ENCODE results near the gene PCDHGB3.
"Not testable (repeated sequence)": the region's sequence is repeated elsewhere in the genome, so short reads cannot be mapped to it uniquely, and the experiment has no call there.

PCDHGB3 gene

GRCh38 chr5:141392429-141393198 lies 22.6 kb downstream of the PCDHGB3 start, which contains the start of gene PCDHGA8:
Gene PCDHGA8 (plus strand): TSS chr5:141392633. CDS start chr5:141392814, 181 bp downstream.
- no peak for DNase-seq (ENCODE audit: low spot score)

DNA sequence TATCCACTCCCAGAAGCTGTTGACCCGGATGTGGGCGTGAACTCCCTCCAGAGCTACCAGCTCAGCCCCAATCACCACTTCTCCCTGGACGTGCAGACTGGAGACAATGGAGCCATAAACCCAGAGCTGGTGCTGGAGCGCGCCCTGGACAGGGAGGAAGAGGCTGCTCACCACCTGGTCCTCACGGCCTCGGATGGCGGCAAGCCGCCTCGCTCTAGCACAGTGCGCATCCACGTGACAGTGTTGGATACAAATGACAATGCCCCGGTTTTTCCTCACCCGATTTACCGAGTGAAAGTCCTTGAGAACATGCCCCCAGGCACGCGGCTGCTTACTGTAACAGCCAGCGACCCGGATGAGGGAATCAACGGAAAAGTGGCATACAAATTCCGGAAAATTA lies 23.2 kb downstream of the PCDHGB3 start:
- no peak for DNase-seq (ENCODE audit: low spot score)

DNA sequence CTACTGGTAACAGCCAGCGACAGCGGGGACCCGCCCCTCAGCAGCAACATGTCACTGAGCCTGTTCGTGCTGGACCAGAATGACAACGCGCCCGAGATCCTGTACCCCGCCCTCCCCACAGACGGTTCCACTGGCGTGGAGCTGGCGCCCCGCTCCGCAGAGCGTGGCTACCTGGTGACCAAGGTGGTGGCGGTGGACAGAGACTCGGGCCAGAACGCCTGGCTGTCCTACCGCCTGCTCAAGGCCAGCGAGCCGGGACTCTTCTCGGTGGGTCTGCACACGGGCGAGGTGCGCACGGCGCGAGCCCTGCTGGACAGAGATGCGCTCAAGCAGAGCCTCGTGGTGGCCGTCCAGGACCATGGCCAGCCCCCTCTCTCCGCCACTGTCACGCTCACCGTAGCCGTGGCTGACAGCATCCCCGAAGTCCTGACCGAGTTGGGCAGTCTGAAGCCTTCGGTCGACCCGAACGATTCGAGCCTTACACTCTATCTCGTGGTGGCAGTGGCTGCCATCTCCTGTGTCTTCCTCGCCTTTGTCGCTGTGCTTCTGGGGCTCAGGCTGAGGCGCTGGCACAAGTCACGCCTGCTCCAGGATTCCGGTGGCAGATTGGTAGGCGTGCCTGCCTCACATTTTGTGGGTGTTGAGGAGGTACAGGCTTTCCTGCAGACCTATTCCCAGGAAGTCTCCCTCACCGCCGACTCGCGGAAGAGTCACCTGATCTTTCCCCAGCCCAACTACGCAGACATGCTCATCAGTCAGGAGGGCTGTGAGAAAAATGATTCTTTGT lies 24.6 kb downstream of the PCDHGB3 start:
- not testable (repeated sequence) for DNase-seq (ENCODE audit: low spot score)

GRCh38 chr5:141397756-141398551 lies 27.9 kb downstream of the PCDHGB3 start, which contains the start of gene PCDHGB5:
Gene PCDHGB5 (plus strand): TSS chr5:141397947. CDS start chr5:141398128, 181 bp downstream.
- DNase-seq (ENCODE audit: low spot score), result not testable (repeated sequence)

GRCh38 chr5:141398608-141399007 lies 28.6 kb downstream of the PCDHGB3 start:
- DNase-seq (ENCODE audit: low spot score), result no peak

- DNase-seq (ENCODE audit: low spot score), result no peak
Observed at GRCh38 chr5:141399555-141400258, 29.7 kb downstream of the PCDHGB3 start.

DNA sequence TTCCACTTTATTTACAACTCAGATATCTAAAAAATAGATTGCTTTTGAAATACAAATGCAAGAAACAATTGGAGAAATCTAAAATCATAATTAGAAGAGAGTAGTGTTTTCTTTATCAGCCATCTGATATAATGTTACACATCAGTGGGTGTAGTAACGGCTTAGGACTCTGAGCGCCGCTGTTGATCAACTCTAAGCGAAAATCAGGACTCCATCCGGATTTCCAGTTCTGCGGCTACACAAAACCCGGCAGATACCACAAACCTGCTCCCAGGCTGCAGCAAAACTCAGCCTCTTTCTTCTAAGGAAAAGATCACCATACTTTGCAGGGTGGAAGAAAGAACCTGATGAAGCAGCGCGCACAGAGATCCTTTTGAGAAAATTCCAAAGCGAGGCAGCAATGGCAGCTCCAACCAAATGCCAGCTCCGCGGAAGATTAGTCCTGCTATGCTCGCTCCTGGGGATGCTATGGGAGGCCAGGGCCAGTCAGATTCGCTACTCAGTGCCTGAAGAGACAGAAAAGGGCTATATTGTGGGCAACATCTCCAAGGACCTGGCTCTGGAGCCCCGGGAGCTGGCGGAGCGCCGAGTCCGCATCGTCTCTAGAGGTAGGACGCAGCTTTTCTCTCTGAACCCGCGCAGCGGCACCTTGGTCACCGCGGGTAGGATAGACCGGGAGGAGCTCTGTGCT lies 32.7 kb downstream of the PCDHGB3 start, which contains the start of gene PCDHGA9:
Gene PCDHGA9, plus strand, starts transcription at position 226 of the 691 bp plus-strand sequence. Its CDS starts 175 bp downstream, at position 401.
- DNase-seq (ENCODE audit: low spot score), result no peak

- no peak for DNase-seq (ENCODE audit: low spot score)
Observed at GRCh38 chr5:141403387-141403786, 33.3 kb downstream of the PCDHGB3 start.

GRCh38 chr5:141407790-141408505 lies 37.9 kb downstream of the PCDHGB3 start, which contains the start of gene PCDHGB6:
Gene PCDHGB6 (plus strand): TSS chr5:141408021. CDS start chr5:141408203, 182 bp downstream.
- peak; percentile 72 for DNase-seq (ENCODE audit: low spot score)

DNA sequence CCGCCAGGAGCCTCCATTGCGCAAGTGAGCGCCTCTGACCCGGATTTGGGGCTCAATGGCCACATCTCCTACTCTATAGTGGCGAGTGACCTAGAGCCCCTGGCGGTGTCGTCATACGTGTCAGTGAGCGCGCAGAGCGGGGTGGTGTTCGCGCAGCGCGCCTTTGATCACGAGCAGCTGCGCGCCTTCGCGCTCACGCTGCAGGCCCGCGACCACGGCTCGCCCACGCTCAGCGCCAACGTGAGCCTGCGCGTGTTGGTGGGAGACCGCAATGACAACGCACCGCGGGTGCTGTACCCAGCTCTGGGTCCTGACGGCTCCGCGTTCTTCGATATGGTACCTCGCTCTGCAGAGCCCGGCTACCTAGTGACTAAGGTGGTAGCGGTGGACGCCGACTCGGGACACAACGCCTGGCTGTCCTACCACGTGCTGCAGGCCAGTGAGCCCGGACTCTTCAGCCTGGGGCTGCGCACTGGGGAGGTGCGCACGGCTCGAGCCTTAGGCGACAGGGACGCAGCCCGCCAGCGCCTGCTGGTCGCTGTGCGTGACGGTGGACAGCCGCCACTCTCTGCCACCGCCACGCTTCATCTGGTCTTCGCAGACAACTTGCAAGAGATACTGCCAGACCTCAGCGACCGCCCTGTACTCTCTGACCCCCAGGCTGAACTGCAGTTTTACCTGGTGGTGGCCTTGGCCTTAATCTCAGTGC lies 39.7 kb downstream of the PCDHGB3 start:
- DNase-seq (ENCODE audit: low spot score), result no peak

DNA sequence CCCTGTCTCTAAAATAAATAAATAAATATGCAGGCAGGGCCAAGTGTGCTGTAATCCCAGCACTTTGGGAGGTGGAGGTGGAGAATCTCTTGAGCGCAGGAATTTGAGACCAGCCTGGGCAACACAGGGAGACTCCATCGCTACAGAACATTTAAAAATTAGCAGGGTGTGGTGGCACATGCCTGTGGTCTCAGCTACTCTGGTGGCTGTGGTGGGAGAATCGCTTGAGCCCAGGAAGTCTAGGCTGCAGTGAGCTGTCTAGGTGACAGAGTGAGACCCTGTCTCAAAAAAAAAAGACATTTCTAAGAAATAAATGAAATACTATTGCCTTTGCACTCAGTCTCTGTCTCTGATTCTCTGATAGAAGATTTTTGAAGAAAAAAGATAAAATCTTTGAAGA lies 41.5 kb downstream of the PCDHGB3 start:
- no peak for DNase-seq (ENCODE audit: low spot score)

- no peak for DNase-seq (ENCODE audit: low spot score)
Observed at GRCh38 chr5:141412854-141413539, 43.0 kb downstream of the PCDHGB3 start, which contains the start of gene PCDHGA10. Gene PCDHGA10 (plus strand): TSS chr5:141412987. CDS start chr5:141413176, 189 bp downstream.

- no peak for DNase-seq (ENCODE audit: low spot score)
Observed at GRCh38 chr5:141413540-141414069, 43.6 kb downstream of the PCDHGB3 start.

DNA sequence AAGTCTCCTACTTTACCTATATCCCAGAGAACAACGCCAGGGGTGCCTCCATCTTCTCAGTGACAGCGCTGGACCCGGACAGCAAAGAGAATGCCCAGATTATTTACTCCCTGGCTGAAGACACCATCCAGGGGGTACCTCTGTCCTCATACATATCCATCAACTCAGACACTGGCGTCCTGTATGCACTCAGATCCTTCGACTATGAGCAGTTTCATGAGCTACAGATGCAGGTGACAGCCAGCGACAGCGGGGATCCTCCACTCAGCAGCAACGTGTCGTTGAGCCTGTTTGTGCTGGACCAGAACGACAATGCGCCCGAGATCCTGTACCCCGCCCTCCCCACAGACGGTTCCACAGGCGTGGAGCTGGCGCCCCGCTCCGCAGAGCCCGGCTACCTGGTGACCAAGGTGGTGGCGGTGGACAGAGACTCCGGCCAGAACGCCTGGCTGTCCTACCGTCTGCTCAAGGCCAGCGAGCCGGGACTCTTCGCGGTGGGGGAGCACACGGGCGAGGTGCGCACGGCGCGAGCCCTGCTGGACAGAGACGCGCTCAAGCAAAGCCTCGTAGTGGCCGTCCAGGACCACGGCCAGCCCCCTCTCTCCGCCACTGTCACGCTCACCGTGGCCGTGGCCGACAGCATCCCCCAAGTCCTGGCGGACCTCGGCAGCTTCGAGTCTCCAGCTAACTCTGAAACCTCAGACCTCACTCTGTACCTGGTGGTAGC lies 44.7 kb downstream of the PCDHGB3 start:
- DNase-seq (ENCODE audit: low spot score), result not testable (repeated sequence)

DNA sequence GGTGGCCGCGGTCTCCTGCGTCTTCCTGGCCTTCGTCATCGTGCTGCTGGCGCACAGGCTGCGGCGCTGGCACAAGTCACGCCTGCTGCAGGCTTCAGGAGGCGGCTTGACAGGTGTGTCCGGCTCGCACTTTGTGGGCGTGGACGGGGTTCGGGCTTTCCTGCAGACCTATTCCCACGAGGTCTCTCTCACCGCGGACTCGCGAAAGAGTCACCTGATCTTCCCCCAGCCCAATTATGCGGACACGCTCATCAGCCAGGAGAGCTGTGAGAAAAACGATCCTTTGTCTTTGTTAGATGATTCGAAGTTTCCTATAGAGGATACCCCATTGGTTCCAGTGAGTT lies 45.2 kb downstream of the PCDHGB3 start:
- not testable (repeated sequence) for DNase-seq (ENCODE audit: low spot score)

- DNase-seq (ENCODE audit: low spot score), result peak; percentile 87
Observed at GRCh38 chr5:141417494-141418172, 47.6 kb downstream of the PCDHGB3 start, which contains the start of gene PCDHGB7. Gene PCDHGB7 (plus strand): TSS chr5:141417677. CDS start chr5:141417860, 183 bp downstream.

All from ecto neural progenitor cell (in vitro differentiated cells).